Hematopoietic multipotent progenitor cell (in vitro differentiated cells): ENCODE results near the gene TPP2. TPM values are rescaled to one million over a fixed set of nuclear protein-coding genes. Genes with fewer than 3 reads are reported as not detected.

Experiments
- DNase-seq, 3 donors: peaks; one replicate each; pipeline ENCODE4 v3.0.0-alpha.2; 2011 to 2015; ENCODE audit warnings: low read depth in 2 of 3, low spot score in 2 of 3
- total RNA-seq: library from RNA; depleted of rRNA; stranded (reverse); fragments of >200 nt; gene quantifications from one replicate; pipeline ENCODE4 v1.2.3, GENCODE V29; 2012

Gene TPP2
- total RNA-seq, 1 donor, result 33.9 TPM

GRCh38 chr13:102593466-102593865 lies 3.3 kb upstream of the TPP2 start:
- no peak for DNase-seq

GRCh38 chr13:102597029-102597961 lies 509 bp downstream of the TPP2 start:
- peak in 2 of 3 donors; percentile 21 to 29 for DNase-seq

GRCh38 chr13:102598061-102598460 lies 1.3 kb downstream of the TPP2 start:
- no peak for DNase-seq

- no peak for DNase-seq
These were observed 2.7 kb downstream of the TPP2 start for GRCh38 chr13:102599426-102600012.

GRCh38 chr13:102606537-102607309 lies 9.9 kb downstream of the TPP2 start:
- DNase-seq, result no peak

GRCh38 chr13:102608974-102609373 lies 12.2 kb downstream of the TPP2 start:
- DNase-seq, result no peak

- DNase-seq, result no peak
These were observed 12.9 kb downstream of the TPP2 start for GRCh38 chr13:102609696-102610095.

GRCh38 chr13:102610296-102610895 lies 13.6 kb downstream of the TPP2 start:
- DNase-seq, result no peak

GRCh38 chr13:102617697-102618350 lies 21.0 kb downstream of the TPP2 start:
- no peak for DNase-seq

- DNase-seq, result no peak
These were observed 23.7 kb downstream of the TPP2 start for GRCh38 chr13:102620516-102620915.

- DNase-seq, result no peak
These were observed 30.1 kb downstream of the TPP2 start for GRCh38 chr13:102626928-102627327.

- no peak for DNase-seq
These were observed 31.8 kb downstream of the TPP2 start for GRCh38 chr13:102628559-102628958.

GRCh38 chr13:102631198-102631597 lies 34.4 kb downstream of the TPP2 start:
- no peak for DNase-seq

- no peak for DNase-seq
These were observed 42.0 kb downstream of the TPP2 start for GRCh38 chr13:102638741-102639140.

- DNase-seq, result no peak
These were observed 45.2 kb downstream of the TPP2 start for GRCh38 chr13:102642029-102642428.

GRCh38 chr13:102642475-102642874 lies 45.7 kb downstream of the TPP2 start:
- no peak for DNase-seq

GRCh38 chr13:102643656-102644055 lies 46.9 kb downstream of the TPP2 start:
- no peak for DNase-seq

- DNase-seq, result no peak
These were observed 48.9 kb downstream of the TPP2 start for GRCh38 chr13:102645701-102646100.

- DNase-seq, result no peak
These were observed 51.3 kb downstream of the TPP2 start for GRCh38 chr13:102648046-102648445.

GRCh38 chr13:102650444-102650843 lies 53.7 kb downstream of the TPP2 start:
- no peak for DNase-seq
